Inflammatory macrophage treated with lipopolysaccharide for 4 hours (primary cell): ENCODE measurements around the gene GNRH2.
A peak's percentile ranks its signal among the peaks of the same experiment; 100 is the strongest.
"Not testable (repeated sequence)": the region's sequence is repeated elsewhere in the genome, so short reads cannot be mapped to it uniquely, and the experiment has no call there.

Source experiments
- DNase-seq: peaks from one replicate; pipeline ENCODE4 v3.0.0-alpha.2; 2020

Gene GNRH2, protein sequence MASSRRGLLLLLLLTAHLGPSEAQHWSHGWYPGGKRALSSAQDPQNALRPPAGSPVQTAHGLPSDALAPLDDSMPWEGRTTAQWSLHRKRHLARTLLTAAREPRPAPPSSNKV

DNA sequence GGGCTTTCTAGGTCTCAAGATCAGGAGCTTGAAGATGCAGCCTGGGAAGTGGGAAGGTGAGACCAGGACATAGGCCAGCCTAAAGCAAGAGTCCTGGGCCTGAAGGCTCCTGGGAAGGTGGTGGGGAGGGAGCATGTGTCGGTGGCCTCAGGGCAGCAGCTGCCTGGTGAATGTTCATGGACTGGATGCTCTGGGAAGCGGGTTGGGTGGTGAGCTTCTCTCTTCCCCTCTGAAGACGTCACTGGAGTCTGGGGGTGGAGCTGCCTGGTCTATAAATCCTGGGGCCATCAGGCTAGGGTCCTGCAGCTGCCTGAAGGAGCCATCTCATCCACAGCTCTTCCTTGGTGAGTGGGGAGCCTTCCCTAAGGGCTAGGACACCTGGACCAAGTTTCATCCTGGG is at the start of gene GNRH2:
TSS of gene GNRH2 (plus strand) at position 301 of the 400 bp plus-strand sequence. CDS start 793 bp downstream, outside the sequence.
- no peak for DNase-seq

- DNase-seq, result no peak
Observed at GRCh38 chr20:2995796-2996195, 47.6 kb upstream of the GNRH2 start.

DNA sequence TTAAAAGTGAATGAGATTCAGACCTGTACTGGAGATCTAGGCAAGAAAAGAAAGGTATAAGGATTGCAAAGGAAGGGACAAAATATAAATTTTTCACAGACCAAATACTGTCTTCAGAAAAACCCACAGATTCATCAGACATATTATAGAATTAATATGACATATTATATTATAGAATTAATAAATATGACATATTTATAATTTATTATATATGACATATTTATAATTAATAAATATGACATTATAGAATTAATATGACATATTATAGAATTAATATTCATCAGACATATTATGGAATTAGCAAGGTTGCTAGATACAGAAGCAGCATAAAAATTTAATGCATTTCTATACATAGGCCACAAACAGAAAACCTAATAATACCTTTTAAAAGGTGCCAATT is 44.7 kb upstream of the GNRH2 start:
- no peak for DNase-seq

DNA sequence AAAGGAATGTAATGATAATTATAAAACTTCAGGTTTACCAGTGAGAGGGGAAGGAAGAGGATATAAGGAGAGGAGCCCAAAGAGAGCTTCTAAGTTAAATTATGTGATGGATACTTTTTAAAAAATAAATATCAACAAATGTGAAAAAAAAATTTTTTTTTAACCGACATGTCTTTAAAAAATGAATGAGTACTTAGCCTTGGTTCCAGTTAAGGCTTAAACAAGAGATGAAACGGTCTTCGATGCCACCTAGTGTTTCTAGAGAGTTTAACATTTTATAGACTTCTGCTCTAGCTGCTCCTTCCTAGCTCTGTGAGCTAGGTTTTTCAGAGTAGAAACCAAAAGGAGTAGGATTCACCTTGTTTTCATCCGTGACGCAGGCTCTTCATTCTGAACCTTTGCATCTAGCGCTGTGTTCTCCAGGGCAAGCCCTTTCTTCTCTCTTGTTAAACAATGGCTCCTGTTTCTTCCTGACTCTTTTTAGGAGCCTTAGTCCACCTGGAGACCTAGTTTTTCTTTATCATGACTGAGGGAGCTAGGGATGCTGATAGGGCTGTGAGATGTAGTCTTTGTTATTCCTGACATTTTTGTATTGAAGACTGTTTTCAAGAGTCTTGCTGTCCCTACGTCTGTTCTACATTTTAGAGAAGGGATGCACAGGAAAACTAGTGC is 42.4 kb upstream of the GNRH2 start:
- DNase-seq, result peak; percentile 56

- no peak for DNase-seq
Observed at GRCh38 chr20:3003416-3003815, 40.0 kb upstream of the GNRH2 start.

GRCh38 chr20:3010985-3011723 is 32.3 kb upstream of the GNRH2 start:
- DNase-seq, result no peak

DNA sequence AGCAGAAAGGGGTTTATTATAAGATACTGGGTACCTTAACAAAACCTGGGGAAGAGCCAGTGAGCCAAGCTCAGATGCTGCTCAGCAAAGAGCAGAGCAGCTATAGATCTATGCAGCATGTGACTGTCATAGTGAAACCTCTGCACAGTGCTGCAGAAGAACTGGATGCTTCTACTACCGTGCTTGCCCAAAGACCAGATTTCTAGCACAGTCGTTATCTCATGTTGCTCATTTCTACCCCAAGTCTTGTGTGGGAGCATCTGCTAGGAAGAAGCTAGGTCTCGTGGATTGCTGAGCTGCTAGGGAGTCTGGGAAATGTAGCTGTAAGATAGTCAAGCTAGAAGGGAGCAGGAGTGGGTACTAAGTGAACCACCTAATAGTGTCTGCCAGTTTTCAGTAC is 31.7 kb upstream of the GNRH2 start:
- no peak for DNase-seq

- DNase-seq, result no peak
Observed at GRCh38 chr20:3013771-3014170, 29.7 kb upstream of the GNRH2 start.

DNA sequence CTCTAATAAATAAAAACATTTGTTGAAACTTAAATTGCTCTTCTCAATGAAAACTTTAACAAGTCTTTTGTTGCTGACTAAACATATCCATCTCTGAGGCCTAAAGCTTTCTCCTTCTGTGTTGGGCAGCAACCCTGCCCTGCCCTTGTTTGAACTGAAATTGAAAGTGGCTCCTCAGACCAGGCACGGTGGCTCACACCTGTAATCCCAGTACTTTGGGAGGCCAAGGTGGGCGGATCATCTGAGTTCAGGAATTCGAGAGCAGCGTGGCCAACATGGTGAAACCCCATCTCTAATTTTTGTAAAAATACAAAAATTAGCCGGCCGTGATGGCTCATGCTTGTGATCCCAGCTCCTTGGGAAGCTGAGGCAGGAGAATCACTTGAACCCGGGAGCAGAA is 29.2 kb upstream of the GNRH2 start:
- no peak for DNase-seq

GRCh38 chr20:3014662-3015061 is 28.8 kb upstream of the GNRH2 start:
- DNase-seq, result no peak

- not testable (repeated sequence) for DNase-seq
Observed at GRCh38 chr20:3015302-3015701, 28.1 kb upstream of the GNRH2 start.

GRCh38 chr20:3021327-3021726 is 22.1 kb upstream of the GNRH2 start:
- no peak for DNase-seq

- DNase-seq, result no peak
Observed at GRCh38 chr20:3021777-3022176, 21.6 kb upstream of the GNRH2 start.

DNA sequence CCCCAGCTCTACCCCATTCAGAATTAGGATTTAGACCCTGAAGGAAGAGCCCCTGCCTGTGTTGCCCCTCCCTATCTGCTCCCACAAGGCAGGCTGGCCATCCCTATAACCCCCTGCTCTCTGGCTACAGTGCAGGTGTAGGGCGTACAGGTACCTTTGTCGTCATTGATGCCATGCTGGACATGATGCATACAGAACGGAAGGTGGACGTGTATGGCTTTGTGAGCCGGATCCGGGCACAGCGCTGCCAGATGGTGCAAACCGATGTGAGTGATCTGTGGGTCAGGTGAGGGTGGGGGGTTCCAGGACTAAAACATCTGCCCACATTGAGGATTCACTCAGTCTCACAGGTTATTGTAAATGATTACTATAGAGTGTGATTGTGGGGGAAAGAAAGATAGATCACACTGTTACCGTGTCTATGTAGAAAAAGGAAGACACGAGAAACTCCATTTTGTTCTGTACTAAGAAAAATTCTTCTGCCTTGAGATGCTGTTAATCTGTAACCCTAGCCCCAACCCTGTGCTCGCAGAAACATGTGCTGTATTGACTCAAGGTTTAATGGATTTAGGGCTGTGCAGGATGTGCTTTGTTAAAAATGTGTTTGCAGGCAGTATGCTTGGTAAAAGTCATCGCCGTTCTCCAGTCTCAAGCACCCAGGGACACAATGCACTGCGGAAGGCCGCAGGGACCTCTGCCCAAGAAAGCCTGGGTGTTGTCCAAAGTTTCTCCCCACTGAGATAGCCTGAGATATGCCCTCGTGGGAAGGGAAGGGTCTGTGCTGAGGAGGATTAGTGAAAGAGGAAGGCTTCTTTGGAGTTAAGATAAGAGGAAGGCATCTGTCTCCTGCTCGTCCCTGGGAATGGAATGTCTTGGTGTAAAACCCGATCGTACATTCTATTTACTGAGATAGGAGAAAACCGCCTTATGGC is 20.6 kb upstream of the GNRH2 start:
- not testable (repeated sequence) for DNase-seq

DNA sequence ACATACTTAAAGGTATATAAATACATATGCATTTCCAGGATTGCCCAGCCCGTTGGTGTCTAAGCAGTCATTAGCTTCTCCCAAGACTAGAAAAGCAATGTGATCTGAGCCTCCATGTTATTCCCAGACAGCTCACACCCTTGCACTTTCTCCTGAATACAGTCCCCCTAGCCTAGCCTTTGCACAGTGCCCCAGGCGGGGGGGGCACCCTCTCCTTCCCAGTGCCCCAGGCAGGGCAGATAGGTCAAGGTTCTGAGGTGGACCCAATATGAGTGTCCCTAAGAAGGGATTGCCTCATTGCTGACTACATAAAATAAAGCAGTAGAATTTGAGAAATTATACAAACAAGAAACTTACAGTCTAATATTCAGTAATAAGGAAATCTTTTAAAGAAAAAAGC is 15.4 kb upstream of the GNRH2 start:
- DNase-seq, result no peak

DNA sequence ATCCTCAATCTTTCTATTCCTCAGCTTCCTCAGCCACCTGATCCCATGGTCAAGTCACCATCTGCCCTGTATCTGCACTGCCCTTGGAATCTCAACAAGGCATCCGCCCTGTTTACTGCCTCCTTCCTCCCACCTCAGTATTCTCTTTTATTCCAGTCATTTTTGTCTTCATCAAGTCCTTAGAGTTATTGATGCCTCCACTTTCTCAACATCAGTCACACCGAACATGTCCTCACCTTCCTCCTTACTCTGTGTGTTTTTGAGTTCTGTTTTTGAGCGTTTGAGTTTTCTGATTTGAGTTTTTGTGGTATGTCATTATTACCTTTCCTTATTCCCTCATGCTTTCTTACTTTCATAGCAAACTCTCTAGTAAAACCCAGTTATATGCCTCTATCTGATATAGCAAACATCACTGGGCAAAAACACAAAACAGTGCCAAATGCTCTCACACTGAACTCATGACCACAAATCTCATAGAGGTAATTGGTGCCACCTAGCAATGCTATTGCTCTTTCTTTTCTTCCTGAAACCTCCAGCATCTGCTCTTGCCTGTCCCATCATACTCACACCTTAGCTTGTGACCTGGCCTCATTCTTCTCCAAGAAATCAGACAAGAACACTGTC is 11.8 kb upstream of the GNRH2 start:
- DNase-seq, result no peak

DNA sequence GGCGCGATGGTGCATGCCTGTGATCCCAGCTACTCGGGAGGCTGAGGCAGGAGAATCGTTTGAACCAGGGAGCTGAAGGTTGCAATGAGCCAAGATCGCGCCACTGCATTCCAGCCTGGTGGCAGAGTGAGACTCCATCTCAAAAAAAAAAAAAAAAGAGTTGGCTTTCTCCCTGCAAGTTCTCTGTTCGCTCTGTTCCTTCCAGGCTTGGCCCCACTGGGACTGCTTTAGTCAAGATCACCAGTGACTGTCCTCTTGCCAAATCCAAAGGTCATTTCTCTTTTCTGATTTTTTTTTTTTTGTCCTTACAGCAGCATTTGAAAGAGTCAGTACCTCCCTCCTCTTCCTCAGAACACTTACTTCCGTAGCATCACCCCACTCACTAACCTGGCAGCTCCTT is 10.8 kb upstream of the GNRH2 start:
- DNase-seq, result no peak

- no peak for DNase-seq
Observed at GRCh38 chr20:3037654-3038053, 5.8 kb upstream of the GNRH2 start.

DNA sequence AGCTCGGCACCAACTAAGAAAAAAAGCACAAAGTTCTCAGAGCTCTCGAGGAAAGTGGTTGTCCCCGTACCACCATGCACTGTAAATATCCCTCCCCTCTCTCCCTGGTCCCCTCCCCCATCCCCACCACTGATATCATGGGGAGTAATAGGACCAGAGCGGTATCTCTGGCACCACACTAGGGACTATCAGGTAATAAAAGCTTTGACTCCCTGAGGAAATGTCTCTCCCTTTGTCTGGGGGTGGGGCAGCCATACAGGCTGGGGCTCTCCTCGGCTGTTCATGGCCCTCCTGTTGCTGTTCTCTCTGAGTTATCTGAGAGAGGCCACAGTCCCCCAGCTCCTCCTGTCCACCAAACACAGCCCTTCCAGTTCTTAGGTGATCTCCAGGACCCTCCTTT is 5.0 kb upstream of the GNRH2 start:
- DNase-seq, result no peak

GRCh38 chr20:3039426-3039825 is 4.0 kb upstream of the GNRH2 start:
- DNase-seq, result no peak

DNA sequence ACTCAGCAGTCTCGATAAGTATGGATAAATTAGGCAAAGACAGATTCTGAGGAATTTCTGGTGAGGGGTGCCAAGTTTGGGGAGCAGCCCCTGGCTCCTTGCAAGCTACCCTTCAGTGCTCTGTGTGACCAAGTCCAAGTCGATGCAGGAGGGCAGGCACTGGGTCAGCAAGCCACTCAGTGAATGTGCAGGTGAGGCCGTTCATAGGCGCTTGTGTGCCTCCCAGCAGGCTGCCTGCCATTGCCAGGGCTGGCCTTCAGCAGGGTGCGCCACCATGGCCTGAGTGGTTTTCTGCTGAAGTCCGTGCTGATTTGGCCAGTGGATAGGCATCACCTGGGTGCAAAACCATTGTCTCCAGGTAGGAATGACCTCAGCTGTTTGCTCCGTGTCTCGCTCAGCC is 3.3 kb upstream of the GNRH2 start:
- DNase-seq, result no peak

GRCh38 chr20:3041854-3042409 is 1.5 kb upstream of the GNRH2 start:
- no peak for DNase-seq

DNA sequence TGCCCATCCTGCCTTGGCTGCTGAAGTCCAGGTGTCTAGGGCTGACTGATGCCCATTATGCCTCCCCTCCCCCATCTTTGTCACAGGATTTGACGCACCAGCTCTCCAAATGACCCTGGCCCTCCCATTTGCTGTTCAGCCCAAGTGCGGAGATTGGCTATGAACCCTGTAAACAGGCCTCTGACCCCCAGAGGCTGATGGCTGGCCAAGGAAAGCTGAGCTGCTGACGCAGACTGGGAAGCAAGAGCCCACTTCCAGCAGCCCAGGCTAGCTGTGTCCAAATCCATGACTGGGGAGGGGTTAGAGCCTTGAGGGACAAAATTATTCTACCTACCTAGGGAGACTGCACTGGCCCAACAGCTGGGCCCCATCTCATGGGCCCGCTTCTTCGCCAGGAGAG is 797 bp upstream of the GNRH2 start:
- no peak for DNase-seq
